Right renal cortex interstitium (tissue), 3 donors: ENCODE results near the gene PDPK1. TPM values are rescaled to one million over a fixed set of nuclear protein-coding genes. Genes with fewer than 3 reads are reported as not detected.
"Not testable (repeated sequence)": the region's sequence is repeated elsewhere in the genome, so short reads cannot be mapped to it uniquely, and the experiment has no call there.

ENCODE experiments used
- DNase-seq, 3 donors: peaks; one replicate each; pipeline ENCODE4 v3.0.0-alpha.2; 2013; ENCODE audit warnings: low read depth in 3 of 3, low spot score in 2 of 3
- polyA plus RNA-seq, 3 donors: library from polyadenylated mRNA; unstranded; fragments of 120-200 nt; gene quantifications; one replicate each; pipeline ENCODE4 v1.2.1, GENCODE V29; 2013; ENCODE audit not compliant: insufficient read length in 3 of 3

The PDPK1 gene
- polyA plus RNA-seq, 3 donors = 49.6 to 60.8 (median 51.2) TPM

DNA sequence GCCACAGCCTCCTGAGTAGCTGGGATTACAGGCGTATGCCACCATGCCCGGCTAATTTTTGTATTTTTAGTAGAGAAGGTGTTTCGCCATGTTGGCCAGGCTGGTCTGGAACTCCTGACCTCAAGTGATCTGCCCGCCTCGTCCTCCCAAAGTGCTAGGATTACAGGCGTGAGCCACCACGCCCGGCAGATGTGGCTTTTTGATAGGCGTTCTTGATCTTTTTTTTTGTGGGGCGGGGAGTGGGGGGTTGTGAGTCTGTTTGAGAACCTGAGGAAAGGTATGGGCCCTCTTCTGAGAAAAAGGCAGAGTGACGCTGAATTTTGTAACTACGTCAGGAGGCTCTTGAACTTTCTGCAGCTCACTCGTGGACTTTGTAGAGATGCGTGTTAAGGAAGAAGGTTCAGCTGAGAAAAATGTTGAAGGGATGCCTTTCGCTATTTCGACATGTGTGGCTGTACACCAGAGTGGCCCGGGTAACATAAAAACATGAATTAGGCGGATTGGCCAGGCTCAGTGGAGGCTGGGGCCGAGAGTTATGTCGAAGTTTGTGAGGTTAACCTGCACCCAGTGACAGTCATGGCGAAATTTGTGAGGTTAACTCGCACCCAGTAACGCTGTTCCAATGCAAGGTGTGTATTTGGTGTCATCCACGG lies 1.5 kb downstream of the PDPK1 start:
- DNase-seq = not testable (repeated sequence)

DNA sequence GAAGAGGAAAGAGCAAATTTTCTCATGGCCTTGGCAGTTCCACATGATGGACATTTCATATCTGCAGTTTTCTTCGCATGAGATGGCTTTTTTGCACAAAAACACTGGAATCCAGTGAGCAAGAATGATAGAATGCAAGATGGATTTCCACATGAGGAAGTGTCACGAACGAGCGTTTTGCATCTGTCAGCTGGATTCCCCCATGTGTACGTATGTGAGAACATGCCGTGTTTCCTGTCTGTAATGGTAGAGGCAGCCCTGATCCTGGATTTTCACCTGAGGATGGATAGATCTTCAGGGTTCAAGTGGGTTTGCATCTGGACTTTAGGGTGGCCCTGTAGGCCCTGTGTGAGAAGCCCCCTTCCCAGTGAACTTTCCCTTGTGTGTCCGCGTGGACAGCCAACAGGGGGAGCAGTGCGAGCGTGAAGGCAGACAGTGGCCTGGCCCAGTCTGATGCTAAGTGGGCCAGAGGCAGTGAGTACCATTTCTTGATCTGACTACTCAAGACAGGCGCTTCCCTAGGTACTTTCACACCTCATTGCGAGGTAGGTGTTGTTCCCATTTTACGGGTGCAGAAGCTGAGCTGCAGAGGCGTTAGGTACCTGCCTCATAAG lies 2.1 kb downstream of the PDPK1 start:
- not testable (repeated sequence) for DNase-seq

DNA sequence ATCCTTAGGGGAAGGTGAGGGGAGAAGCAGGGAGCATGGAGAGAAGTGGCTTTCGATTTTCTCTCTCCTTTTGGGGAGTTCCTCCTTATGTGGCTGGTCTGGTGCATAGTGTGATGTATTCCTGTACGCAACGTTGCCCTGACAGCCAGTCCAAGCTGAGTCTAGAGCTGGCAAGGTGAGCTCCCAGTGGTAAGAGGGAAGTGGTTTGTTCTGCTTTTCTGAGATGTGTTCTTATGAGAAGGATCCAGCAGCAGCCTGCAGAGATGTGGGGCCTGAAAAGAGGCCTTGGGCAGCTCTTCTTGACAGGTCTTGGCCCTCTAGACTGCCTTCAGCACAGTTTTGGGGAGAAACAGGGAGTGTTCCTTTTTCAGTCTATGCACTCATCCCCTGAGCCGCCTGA lies 3.1 kb downstream of the PDPK1 start:
- DNase-seq = not testable (repeated sequence)

DNA sequence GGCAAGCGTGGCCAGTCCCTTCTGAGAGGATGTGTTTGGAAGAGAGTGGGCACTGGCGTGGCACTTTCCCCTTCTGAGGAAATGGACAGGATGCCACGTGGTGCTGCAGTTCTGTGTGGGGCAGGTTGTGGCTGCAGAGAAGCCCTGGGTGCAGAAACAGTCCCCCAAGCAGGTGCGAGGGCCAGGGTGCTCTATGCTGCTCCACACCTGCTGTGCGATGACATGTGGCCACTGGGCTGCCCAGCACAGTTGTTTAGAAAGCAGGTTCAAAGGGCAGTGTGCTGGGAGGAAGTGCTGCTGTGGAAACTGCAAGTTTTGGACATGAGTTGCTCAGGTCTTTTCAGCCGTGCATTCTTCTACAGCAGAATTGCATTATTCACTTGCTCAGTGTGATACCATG lies 3.6 kb downstream of the PDPK1 start:
- not testable (repeated sequence) for DNase-seq

DNA sequence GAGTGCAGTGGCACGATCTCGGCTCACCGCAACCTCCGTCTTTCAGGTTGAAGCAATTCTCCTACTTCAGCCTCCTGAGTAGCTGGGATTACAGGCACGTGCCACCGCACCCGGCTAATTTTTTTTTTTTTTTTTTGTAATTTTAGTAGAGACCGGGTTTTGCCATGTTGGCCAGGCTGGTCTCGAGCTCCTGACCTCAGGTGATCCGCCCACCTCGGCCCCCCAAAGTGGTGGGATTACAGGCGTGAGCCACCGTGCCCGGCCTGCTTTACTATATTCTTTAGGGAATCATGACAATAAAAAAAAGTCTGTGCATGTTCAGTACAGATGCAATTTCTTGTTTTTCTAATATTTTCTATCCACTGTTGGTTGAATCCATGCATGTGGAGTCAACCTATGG lies 6.0 kb downstream of the PDPK1 start:
- DNase-seq = not testable (repeated sequence)

DNA sequence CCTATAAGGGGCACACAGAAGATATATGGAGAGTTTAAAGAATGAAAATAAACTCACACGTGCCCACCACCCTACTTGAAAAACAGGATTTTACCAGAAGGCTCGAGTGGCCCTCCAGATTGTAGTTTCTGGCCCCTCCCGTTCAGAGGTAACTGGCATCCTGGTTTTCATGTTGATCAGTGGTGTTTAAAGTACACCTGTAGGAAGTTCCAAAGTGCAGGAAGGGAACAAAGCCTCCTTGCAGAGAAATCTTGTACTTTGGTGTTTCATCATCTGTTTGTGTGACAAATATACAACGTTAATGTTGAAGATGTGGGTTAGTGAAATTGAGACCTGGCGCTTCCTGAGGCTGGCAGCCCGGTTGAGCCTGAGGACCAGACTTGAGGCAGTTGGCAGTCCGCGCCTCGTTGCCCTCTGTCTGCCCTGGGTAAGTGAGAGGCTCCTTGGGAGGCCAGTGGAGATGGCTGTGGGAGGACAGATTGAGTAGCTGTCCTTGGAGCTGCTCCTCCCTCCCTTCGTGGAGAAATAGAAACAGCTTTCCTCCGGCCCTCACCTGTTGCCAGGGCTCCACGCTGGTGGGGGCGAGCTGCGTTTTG lies 12.6 kb downstream of the PDPK1 start:
- DNase-seq = not testable (repeated sequence)

DNA sequence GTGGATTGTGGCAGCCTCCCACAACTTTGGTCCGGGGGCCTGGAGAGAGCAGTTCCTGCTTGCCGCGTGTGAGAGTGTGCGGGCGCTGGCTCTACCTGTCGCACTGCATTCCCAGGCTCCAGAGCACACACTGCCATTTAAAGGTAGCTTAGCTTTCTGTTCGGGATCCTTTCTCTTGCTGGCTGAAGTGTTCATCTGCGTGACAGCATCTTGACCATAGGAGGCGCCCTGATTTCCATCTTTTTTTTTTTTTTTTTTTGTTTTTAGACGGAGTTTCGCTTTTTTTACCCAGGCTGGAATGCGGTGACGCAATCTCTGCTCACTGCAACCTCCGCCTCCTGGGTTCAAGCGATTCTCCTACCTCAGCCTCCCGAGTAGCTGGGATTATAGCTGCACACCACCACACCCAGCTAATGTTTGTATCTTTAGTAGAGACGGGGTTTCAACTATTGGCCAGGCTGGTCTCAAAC lies 13.6 kb downstream of the PDPK1 start:
- not testable (repeated sequence) for DNase-seq

DNA sequence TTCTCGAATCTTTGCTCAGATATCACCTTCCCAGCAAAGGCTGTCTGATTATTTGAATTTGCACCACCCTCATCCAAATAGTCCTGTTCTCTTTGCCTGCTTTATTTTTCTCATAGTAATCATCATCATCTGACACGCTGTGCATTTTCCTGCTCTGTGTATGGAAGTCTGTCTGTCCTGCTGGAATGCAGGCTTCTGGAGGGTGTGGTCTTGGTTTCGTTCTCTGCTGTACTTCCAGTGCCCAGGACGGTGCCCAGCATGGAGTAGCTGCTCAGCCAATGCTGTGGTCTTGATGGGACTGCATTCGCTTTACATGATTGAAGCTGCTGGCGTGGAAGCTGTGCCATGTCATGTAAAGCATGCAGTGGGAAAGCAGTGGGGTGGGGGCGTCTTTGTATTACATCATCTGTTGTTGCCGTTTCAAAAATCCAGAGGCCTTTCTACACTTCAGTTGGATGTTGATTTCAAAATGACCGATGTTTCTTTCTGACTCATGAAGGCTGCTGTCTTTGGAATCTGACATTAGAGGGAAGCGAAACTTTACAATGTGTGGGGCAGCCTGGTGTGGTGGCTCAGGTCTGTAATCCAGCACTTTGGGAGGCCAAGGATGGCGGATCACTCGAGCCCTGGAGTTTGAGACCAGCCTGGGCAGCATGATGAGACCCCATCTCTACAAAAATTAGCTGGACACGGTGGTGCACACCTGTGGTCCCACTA lies 17.0 kb downstream of the PDPK1 start:
- not testable (repeated sequence) for DNase-seq

DNA sequence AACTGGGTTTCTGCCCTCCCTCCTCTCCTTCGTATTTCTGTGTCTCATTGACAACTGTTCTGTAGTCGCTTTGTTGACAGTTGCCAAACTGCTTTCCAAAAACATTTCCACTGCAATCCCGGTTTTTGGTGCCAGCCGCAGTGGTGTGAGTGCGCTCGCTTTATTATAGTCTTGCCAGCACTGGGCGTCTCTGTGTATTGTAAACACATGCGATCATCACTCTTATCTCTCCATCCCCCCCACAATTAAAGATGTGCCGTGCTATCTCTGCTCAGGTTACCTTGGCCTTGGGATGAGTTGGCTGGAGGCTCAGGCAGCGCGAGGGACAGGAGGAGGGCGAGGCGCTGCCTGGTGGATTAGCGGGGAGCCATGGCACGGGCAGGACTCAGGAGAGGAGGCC lies 19.3 kb downstream of the PDPK1 start:
- not testable (repeated sequence) for DNase-seq

DNA sequence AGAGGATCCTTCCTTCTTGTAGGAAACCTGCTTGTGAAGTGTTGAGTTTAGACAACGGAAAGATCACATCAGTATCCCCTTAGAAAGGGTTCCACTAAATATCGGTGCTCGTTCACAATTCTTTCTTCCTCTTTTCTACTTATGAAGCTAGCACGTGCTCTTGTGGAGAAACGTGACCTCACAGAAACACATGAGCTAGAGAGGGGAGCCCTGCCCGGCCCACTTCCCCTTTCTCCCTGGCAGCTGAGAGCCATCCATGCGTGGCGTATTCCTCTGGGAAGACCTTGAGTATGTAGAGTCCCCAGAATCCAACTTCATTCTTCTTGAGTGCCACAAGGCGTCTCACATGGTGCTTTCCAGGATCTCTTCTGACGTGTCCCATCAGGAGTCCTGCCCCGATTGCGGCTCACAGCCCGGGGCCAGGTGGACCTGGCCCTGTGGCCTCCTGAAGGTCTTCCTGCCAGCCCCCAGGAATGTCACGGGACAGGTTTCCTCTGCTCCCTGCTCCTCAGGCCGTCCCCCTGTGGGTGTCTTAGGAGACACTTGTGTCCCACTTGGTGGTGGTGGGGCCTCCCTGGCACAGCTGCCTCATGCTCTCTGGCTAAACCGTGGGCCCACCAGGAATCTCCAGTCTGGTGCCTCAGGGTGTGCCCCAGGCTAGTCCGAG lies 22.4 kb downstream of the PDPK1 start:
- not testable (repeated sequence) for DNase-seq

DNA sequence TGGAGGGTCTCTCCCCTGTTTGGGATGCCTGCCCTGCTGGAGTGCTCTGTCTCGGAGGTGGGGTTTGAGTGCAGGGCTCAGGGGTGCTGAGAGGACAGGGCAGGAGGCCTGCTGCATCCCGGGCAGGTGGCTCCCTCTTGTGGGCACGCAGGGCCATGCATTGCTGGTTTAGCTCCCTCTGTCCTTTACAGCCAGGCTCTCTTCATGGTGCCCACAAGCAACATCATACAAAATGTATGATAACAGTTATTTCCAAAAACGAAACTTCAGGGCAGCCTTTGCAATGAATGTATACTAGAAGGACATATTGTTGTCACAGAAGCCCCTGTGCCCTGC lies 22.9 kb downstream of the PDPK1 start:
- DNase-seq = not testable (repeated sequence)

DNA sequence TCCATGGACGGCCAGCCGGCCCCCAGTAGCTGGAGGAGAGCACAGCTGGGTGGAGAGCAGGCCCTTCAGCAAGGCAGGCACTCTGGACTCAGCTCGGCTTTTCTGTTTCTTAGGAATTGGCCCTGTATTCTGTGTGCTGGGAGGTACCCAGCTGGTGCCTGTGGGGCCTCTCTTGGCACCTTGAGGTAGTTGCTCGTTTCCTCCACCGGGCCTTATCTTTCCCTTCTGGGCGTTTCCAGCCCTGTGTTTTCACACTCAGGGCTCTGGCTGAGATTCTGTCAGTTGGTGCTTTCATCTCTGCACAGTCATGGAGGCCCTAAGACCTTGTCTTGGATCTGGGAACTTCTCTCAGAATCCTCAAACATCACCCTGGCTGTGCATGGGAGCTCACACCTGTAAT lies 29.7 kb downstream of the PDPK1 start:
- not testable (repeated sequence) for DNase-seq

DNA sequence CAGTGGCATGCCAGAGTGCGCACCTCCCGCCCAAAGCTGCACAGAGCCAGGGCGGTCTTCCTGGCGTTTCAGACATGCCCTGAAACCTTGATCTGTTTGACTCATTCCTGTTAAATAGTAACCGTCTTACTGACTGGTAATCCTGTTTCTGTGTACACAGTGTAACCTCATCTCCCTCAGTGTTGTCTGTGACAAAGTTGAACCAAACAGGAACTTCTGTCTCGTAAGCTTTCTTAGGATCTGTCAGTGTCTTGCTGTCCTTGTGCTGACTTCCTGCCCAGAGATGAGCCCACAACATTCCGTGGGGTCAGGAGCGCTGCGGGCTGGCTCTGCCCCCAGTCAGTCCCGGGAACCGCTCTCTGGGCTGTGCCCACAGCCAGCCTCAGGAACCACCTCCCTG lies 30.8 kb downstream of the PDPK1 start:
- DNase-seq = not testable (repeated sequence)

DNA sequence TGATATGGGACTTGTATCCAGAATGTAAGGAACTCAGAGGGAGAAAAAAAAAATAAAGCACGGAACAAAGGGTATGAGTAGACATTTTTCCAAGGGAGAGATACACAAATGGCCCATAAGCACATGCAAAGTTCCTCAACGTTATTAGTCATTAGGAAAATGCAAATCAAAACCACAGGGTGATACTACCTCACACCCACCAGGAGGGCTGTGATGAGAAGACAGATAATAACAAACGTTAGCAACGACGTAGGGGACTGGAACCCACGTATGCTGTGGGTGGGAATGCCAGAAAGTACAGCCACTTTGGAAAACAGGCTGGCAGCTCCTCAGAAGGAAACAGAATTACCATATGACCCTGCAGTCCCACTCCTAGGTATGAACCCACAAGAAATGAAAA lies 34.9 kb downstream of the PDPK1 start:
- DNase-seq = not testable (repeated sequence)

DNA sequence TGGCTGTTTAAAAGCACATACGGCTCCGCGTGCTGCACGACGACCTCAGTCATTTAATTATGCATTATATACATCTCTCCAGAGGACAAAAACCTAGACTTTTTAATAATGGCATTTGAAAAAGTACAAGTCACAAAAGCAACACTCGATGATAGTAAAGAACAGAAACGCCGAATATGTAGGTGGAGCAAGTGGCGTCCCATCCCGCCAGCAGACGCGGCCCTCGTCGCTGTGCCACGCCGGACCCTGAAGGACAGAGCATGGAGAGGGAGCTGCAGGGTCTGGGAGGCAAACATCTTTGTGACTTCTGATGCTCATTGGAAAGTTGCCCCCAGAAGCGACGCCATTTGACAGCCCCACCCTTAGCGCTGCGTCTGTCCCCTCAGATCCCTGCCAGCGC lies 38.0 kb downstream of the PDPK1 start:
- DNase-seq = not testable (repeated sequence)

DNA sequence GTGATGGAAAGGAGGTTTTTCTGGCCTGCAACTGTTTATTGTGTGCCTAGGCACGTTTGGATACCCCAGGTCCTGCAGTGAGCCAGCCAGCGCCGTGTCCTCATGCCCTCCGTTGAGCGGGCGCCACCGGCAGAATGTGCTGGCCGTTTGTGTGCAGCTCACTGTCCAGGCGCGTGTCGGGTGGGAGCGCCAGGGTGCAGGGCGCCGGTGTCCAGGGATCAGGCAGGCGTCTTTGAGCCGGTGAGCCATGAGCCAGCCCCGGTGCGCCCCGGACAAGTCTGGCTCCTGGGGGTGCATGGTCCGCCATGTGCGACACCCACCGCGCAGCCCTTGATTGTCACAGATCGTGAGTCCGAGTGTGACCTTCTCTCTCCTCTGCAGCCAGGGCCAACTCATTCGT lies 39.2 kb downstream of the PDPK1 start:
- not testable (repeated sequence) for DNase-seq

DNA sequence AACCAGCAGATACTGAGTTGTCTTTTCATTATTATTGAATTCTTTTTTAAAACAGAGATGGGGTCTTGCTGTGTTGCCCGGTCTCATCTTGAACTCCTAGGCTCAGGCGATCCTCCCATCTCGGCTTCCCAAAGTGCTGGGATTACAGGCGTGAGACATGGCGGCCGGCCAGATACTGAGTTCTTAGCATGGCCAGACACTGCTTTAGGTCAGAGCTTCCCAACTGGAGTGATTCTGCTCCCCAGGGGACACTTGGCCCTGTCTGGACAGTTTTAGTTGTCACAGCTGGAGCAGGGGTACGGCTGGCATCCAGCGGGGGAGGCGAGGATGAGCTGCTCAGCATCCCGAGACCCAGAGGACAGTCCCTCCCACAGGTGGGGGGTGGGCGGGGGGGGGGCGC lies 41.1 kb downstream of the PDPK1 start:
- not testable (repeated sequence) for DNase-seq

DNA sequence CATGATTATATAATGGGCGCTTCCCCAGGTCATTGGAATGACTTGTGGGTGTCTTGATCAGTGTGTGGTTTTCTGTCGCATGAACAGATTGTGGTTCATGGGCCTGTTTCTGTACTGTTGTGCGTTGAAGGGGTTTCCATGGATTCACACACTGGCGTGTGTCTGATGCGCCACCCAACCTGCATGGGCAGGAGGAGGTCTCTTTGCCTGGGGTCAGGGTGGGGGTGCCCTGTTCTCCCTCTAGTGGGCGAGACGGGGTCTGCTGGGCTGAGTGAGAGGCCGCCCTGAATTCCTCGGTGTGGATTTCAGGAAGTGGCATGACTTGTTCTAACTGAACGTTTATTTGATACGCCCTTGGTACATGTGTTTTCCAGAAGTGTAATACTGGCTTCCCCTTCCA lies 42.3 kb downstream of the PDPK1 start:
- DNase-seq = not testable (repeated sequence)

DNA sequence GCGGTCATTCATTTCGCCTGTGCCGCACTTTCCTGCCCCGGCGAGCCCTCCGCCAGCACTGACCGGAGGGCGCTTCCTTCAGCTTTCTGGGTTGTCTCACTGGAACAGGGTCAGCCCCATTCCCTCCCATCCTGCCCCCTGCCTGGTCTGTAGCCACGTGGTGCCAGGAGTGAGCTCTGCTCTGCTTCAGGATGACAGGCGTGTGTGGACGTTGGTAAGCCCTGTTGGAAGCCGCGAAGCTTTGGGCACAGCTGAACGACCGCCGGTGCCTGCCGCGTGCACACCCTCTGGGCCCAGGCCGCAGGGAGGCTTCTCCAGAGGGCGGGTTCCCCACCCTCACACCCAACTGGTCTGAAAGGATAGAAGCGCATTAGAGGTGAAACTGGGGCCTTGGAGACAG lies 43.0 kb downstream of the PDPK1 start:
- DNase-seq = not testable (repeated sequence)

DNA sequence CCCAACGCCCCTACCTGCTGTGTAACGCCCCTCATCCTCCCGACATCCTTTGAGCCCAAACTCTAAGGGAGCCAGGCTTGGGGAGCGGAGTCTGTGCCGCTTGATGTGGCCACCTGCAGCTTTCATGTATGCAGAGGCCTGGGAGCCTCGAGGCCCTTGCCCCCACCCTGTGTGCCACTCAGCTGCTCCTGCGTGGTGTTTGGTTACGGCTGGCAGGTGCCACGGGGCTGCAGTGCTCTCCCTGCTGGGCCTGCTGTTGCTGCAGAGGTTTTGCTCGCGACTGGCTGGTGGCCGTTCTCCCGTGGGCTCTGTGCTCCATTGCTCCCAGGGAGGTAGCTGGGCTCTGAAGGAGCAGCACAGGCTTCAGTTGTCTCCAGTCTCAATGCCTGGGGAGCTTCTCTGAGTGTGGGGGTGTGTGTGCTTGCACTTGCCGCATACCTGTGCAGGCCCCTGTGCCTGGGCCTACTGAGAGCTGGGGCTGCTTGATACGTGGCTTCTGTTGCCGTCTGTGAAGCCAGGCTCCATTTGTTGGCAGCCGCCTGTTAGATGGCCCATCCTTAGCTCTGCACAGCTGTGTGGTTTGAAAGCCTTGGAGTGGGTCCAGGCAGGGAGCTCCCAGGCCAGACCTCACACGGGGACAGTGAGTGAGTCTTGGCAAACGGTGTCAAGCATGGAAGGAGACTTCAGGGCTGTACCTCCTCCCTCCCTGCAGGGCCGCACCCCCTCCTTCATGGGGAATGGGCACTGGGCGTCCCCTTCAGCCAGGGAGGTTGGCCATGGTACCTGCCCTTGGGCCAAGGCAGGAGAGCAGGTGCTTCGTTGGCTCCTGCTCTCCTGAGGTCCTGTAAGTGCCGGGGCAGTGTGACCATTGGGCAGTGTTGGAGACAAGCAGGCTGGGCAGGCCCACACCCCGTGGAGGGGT lies 47.2 kb downstream of the PDPK1 start:
- DNase-seq = no peak
